Activated CD4-positive, CD25-positive, alpha-beta regulatory T cell treated with anti-CD3 and anti-CD28 coated beads, Interleukin-2, amount 50 U/mL, for 24 hours (primary cell): ENCODE measurements around the gene GUCD1.
"Not testable (repeated sequence)": the region's sequence is repeated elsewhere in the genome, so short reads cannot be mapped to it uniquely, and the experiment has no call there.

Source experiments
- ATAC-seq, 2 donors: fragments of 150-1000 bp; cut with Tn5 transposase; one replicate each; pipeline ENCODE4 v1.10.0; 2021; ENCODE audit warnings: mild to moderate bottlenecking in 1 of 2, moderate library complexity in 1 of 2

GUCD1 gene

DNA sequence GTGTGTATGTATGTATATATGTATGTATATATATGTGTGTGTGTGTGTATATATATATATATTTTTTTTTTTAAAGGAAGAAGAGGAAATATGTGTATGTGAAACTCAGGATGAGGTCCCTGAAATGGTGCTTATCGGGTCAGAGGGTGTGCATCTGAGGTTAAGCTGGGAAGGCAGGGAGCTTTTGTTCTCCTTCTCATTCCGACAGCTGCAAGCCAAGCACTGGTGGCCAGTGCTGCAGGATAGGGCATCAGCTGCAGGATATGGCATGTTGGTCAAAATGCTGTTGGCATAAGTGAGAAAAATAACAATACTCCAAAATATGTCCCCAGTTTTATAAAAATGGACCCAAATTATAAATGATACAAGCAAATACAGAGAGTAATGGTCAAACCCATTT, 8.3 kb upstream of the GUCD1 start:
- no peak for ATAC-seq

DNA sequence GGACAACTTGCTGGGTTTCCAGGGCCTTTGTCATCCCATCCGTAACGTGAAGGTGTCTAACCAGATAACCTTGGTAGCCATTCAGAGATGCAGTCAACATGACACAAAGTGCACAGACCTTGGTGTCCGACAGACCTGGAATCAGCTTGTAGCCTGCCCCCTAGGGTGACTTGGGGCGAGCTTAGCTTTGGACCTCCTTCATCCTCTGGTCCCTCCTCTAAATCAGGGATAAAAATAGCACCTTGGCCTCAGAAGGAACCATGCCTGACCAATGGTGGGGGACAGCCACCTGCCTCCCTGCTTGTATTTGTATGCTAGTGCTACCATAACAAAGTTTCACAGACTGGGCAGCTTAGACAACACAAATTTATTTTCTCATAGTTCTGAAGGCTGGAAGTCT, 4.5 kb upstream of the GUCD1 start:
- ATAC-seq, result no peak

DNA sequence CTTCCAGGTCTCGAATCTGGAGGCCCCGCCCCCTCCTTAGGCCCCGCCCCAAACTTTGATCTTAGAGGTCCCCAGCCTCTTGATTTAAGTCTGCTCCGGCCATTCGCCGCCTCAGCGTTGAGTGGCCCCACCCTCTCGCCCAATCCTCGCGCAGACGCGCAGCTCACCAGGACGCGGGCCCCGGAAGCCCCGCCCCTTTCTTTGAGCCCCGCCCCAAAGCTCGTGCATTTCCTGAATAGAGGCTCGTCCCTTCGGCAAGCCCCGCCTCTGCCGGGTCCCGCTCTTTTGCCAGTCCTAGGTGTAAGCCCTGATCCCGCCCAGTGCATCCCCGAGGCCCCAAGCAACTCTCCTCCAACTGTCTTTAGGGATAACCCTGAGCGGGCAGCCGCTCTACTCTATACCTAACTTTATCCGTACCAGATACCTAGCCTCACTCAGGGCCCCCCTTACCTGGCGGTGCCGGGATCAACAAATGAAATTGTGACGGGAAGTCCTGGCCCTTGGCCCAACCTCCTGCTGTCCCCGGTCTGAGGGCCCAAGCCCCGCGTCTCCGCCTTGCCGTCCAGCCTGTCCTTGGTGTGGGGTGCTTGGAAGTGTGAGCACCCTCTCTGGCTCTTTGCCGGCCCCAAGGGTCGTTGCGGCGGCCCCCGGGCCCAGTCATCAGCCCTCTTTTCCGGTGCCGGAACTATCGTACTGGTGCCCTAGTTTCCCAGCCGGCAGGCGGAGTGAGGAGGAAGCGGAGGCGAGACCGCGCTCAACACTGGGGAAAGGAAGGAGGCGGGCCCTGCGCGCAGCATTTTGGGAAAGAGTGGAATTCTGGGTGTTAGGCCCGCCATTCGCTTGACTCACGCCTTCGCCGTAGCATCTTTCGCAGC, 464 bp upstream of the GUCD1 start, which contains the start of gene SNRPD3:
Gene SNRPD3 (plus strand): TSS at position 835 of the 875 bp plus-strand sequence. CDS start 1,676 bp downstream, outside the sequence.
- peak; percentile 80 to 85 for ATAC-seq

DNA sequence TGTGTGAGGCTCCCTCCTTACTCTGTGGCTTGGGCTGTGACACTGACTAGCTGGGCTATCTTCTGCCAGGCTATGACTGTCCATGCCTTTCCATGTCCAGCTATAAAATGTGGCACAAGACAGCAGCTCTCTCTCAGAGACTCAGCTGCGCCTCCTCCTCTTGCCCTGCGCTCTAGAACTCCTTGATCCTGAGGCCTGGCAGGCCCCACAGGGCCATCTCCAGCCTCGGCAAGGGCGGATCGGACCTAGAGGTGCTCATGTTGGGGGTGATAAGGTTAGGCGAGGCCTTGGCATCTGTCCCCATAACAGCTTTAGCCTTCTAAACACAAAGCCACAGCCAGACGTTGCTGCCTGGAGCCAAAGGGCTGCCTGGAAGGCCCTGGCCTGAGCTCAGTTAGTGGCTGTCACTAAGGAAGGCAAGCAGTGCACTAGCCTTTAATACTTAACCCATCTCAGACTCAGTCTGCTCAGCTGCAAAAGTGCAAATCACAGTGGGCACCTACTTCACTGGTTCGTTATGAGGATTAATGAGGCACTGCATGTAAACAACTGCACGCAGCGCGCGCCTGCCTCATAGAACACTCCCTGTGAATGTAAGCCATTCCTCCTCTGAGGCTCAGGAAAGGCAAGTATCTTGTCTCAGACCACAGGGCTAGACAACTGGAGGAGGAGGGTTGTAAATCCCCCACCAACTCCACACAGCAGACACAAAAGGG, 1.2 kb downstream of the GUCD1 start:
- ATAC-seq, result no peak

DNA sequence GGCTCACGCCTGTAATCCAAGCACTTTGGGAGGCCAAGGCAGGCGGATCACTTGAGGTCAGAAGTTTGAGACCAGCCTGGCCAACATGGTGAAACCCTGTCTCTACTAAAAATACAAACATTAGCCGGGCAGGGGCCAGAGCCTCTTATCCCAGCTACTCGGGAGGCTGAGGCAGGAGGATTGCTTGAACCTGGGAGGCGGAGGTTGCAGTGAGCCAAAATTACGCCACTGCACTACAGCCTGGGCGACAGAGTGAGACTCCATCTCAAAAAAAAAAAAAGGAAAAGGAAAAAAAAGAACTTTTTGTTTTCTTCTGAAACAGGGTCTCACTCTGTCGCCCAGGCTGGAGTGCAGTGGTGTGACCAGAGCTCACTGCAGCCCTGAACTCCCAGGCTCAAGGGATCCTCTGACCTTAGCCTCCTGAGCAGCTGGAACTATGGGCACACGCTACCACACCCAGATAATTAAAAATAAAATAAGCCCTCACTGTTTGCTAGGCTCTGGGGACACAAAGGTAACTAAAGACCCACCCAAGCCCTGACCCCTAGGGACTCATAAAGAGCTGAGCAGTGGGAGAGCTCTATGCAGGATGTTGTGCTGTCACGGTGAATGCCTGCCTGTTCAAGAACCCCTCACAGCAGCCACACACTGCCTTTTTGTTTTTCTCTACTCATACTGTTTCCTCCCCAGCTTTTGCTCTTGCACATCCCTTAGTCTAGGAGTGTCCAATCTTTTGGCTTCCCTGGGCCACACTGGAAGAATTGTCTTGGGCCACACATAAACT, 2.2 kb downstream of the GUCD1 start:
- not testable (repeated sequence) for ATAC-seq

DNA sequence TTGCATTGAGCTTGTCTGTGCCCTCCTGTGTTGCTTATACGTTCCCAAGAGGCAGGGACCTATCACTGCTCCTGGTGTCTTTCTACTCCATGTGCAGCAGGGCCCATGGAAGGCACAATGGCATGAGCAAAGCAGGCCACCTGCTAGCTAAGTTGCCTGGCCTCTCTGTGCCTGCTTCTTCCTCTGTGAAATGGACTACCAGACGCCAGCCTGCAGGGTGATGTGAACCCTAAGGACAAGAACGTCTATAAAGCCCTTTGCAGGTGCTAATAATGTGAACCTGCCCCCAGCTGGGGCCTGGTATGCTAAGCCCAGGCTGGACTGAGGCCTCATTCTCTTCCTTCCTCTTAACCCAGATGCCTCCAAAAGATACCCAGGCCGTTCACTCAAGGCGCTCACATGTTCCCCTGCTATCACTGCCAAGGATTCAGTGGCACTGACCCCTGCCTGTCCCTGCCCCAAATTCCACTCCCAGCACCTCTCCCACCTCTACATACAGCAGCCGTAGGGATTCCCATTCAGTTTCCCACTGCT, 4.0 kb downstream of the GUCD1 start:
- no peak for ATAC-seq

DNA sequence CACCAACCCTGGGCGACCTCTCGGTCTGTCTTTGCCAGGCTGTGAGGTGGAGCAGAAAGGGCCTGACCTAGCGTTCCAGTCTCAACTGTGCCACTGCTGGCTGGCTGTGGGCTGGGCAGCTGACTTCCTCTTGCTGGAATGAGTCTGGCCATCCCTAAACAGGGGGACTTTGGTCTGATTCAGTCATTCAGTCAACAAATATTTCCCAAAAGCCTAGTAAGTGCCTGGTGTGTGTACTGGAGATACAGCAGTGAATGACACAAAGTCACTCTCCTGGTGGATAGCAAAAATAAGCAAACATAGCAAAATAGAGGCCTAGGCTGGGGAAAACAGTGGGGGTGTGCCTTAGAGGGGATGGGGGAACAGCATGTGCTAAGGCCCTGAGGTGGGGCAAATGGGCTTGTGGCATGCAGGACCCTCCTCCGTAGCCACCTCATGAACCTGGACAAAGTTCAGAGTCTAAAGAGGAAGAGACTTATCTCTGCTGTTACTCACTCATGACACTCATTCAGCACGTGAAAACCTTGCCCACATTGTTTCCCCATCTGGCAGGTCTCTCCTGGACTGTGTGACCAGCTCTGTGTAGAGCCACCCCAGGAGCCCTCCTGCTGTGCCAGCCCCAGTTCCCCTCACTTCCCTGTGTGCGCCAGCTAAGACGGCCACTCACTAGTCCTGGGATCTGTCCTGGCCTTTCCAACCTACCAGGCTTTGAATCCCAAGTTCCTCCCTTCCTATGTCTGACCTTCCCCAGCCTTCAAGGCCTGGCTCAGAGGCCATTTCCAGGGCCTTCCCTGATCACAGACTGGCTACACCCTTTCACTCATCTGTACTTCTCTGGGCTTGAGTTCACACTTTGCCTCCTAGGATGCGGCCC, 4.7 kb downstream of the GUCD1 start:
- no peak for ATAC-seq

DNA sequence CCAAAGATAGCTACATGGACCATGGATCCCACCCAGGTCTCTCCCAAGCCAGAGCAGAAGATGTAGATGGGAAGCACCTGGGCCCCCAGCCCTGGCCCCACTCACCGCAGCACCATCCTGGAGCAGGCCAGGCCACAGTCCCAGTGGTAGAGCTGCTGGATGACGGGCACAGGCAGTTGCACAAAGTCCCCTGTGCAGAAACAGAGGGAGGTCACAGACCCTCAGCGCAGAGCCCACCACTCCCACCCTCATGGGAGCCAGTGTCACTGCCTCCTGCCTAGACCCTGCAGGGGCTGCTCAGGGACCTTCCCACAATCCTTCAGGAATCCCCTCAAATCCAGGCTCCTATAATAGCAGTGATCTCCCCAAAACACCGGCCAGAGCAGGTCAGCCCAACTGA, 6.1 kb downstream of the GUCD1 start:
- no peak for ATAC-seq

DNA sequence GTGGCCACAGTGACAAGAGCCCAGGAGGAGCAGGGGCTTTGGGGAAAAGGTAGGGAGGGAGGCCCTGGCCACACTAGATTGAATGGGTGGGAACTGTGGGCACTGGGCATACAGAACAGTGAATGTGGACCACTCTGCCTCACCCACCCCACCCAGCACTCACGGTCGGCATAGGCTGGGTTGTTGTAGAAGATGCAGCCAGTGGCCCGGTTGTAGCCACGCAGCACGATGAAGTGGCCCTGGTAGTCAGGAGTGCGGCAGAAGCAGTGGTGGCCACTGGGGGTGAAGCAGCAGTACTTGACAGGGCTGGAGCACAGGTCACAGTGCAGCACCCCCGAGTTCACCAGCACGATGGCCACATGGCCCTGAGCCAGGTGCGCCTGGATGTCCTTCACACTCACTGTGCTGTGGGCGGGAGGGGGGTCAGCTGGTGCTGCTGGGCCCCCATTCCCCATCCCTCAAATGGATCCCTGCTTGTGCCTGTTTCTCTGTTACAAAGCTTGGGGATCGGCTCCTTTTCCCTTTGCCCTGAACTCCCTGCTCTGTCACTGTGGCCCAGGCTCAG, 11.2 kb downstream of the GUCD1 start:
- no peak for ATAC-seq

DNA sequence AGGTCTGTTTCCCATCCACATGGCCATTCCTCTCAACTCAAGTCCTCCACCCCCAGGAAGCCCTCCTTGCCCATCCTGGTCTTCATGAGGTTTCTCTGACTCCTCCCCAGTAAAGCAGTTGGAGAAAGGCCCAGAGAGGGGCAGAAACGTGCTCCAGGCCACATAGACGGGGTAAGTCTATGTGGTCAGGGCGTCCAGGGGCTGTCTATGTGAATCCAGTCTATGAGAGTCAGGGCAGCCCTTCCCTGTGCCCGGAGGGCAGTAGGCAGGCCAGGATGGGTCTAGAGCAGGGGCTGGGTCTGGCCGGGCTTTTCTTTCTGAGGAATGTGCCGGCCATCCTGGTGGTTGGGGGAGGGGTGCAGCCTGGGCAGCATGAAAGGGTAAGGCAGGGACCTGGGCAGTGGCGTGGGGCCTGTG, 11.7 kb downstream of the GUCD1 start:
- ATAC-seq, result no peak

DNA sequence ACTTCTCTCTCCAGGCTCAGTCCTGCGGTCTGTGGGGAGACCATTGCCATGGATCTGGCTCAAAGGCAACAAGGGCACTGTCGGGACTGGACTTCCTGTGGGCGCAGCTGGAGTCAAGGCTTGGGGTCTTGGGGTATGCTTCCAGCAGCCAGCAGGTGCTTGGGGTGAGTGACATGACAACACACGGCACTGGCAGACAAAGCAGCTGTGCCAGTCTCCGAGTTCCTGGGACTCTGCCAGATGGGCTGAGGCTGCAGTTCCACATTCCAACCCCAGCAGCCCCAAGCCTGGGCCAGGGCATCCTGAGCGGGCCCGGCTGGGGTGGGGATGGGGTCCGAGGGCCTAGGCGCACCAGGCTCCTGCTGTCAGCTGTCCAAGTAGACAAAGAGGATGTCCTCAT, 12.3 kb downstream of the GUCD1 start:
- no peak for ATAC-seq

DNA sequence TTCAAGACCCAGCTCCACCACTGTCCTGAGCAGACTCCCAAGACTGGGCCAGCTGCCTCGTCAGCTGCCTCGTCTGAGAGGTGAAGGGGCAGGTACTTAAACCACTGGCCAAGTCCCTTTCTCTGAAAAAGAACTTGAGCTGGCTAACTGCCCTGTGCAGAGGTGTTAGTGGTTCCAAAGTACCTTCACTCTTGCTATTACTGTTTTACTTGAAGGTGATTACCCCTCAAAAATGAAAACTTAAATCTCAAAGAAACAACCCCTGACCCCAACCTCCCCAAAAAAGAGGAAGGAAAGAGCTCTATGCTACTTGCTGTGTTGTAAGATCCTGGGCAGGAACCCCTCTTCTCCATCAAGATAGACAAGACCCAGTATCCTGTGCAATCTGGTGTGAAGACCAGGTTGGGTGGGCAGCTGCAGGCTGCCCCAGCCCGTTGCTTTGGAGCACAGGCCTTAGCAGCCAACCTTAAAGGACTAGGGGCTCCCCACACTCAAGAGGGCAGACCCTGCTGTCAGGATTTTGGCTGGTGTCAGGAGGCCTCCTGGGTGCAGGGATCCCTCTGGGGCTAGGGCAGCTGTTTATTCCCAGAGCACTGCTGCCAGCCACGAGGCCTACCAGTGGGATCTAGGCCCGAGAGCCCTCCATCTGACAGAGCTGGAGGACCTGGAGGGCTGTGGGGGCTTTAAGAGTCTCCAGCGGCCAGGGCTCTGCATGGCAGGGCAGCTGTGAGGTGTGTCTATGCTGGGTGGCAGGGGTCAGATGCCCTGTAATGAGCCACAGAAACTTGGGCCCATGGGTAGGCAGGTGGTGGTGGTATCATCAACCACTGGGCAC, 13.0 kb downstream of the GUCD1 start:
- ATAC-seq, result no peak

DNA sequence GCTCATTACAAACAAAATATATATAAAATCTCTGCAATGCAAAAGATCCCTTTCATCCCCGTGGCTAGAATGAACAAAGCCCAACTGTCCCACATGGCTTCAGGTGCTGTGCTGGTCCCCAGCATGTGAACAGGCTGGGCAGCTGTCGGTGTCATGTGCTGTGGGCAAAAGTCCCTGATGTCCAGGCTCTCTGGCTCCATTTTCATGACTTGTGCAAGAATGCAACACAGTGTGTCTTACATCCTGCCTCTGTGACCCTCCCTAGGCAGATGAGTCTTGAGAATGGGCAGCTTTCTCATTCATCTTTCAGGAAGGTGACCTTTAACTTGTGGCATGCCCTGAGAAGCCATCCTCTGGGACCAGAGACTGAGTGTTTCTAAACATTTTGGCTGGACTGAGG, 14.5 kb downstream of the GUCD1 start:
- no peak for ATAC-seq

DNA sequence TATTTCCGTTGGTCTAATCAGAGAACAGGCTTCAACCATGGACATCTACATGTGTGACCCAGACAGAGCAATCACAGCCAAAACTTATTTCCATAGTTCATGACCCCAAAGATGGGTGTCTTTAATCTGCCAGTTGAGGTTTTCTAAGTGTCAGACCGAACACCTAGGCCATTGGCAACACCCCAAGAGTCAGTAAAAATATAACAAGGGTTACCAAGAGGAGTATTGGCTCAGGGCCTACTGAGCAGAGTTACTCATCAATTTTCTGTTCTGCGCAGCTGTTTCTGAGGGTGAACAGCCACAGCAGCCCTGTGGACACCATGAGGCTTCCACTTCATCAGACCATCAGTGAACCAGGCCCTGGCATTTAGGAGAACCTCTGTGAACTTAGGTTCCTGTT, 18.8 kb downstream of the GUCD1 start:
- ATAC-seq, result no peak

DNA sequence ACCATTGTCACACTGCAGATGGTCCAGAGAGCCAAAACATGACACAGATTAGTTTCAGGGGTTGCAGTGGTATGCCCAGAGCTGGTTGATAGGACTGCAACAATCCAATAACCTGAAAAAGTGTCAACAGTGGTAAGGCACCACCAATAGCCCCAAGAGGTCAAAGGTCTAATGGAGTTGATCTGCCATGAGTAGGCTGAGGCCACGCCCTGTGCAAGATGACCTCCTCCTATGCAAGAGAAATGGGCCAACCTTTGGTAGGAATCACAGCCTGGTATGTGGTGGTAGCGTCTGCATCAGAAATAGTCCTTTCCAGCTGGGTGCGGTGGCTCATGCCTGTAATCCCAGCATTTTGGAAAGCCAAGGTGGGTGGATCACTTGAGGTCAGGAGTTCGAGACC, 19.6 kb downstream of the GUCD1 start:
- no peak for ATAC-seq

DNA sequence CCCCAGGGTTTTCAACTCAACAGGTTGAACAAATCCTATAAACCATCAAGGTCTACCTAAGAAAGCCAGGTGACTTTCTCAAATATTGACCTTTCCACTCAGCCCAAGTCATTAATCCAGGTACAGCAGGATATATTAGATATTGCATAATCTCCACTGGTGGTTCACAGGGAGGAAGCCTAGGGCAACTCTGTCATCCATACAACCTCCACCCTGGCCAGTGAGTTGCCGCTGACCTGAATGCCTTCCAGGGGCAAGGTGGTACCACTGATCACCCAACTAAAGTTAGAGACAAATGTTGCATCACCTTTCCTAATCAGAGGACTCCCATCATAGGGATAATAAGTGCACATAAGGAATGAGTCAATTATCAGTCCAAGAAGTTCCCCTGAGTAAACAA, 22.9 kb downstream of the GUCD1 start:
- ATAC-seq, result no peak

DNA sequence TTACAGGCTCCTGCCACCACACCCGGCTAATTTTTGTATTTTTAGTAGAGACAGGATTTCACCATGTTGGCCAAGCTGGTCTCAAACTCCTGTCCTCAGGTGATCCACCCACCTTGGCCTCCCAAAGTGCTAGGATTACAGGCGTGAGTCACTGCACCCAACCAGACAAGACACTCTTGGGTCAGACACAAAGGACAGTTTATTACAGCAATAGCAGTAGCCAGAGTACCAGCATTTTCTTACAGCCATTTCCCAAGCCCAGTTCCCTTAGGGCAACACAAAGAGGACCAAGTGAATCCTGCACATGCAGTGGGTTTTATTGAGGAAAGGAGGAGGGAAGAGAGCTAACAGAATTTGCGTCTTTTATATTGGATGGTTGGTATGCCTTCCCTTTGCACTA, 24.0 kb downstream of the GUCD1 start:
- not testable (repeated sequence) for ATAC-seq

DNA sequence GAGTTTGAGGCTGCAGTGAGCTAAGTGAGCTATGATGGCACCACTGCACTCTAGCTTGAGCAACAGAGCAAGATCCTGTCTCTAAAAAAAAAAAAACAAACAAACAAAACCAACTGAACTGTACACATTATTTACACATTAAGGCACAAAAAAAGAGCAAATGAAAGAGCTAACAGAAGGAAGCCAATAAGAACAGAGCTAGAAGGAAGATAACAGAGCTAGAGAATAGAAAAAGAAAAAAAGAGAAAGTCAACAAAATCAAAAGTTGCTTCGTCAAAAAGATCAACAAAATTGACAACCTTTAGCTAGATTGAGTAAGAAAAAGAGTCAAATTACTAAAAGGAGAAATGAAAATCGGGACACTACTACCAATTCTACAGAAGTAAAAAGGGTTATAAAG, 25.0 kb downstream of the GUCD1 start:
- ATAC-seq, result no peak

DNA sequence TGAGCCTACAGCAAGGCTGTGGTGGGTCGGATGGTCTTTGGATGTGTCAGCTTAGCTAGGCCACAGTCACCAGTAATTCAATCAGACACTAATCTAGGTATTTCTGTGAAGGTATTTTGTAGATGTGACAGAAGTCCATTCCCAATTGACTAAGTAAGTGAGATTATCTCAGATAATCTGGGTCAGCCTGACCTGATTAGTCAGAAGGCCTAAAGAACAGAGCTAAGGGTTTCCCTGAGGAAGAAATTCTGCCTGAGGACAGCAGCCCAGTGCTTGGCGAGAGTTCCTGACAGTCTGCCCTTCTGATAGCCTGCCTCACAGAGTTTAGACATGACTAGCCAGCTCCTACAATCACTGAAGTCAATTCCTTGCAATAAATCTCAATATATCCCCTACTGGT, 28.7 kb downstream of the GUCD1 start:
- ATAC-seq, result no peak

DNA sequence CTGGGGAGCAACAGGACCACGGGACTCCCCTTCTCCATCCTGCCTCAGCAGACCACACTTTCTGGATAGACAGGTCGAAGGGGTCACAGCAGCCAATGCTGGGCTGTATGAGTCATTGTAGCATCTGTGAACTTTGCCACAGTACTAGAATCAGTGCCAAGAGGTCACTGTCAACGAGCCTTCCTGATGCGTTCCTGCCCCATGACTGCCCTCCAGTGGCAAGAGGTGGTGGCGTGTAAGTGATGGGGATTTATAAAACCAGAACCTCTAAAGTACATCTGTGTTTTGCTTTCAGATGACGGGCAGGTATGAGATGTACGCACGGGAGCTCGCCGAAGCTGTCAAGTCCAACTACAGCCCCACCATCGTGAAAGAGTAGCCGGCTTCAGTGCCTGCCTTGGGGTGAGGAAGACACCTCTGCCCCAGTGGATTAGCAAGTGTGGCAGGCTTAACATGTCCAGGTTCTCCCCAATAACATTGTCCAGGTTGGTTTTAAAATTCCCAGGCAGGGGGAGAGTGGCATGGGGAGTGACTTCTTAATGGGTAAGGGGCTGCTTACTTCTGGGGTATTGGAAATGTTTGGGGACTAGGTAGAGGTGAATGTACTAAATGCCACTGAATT, 29.4 kb downstream of the GUCD1 start:
- ATAC-seq, result peak; percentile 93 to 95
